ENCODE results near the gene TK1. TPM values are rescaled to one million over a fixed set of nuclear protein-coding genes. Genes with fewer than 3 reads are reported as not detected.

Gene TK1
- total RNA-seq, 2 donors from 2014 or later: 0.66 to 4.9 TPM

DNA sequence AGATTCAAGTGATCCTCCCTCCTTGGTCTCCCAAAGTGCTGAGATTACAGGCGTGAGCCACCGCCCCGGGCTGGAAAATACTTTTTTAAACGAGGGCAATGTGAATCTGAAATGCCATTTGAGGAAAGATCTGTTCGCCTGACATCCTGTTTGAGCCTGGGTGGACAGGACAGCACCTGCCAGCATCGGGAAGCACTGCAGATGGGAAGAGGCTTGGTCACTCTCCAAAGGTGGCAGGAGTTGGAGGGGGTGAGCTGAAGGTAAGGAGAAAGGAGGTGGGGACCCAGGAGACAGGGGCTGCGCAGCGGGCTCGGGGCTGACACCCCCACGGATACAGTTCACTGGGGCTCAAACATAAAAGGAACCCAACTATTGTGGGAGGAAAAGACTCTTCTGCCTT, 23.3 kb upstream of the TK1 start:
- peaks cover 9% of the 10 kb centered on the region for H3K4me1 ChIP-seq
- H3K9me3 ChIP-seq: no peaks in the 10 kb centered on the region
- H3K27ac ChIP-seq: no peak overlapping the region
- H3K36me3 ChIP-seq (replicated peaks in 1 of 2; ENCODE audit: insufficient read depth in 1 of 2, low read depth in 2 of 2): peaks cover 0 to under 1% of the 10 kb centered on the region in 2 donors
- no peak overlapping the region for H3K4me3 ChIP-seq
- TF ChIP-seq POLR2A (IDR thresholded peaks at IDR 0.05): no peak
- TF ChIP-seq, protein P1, sequence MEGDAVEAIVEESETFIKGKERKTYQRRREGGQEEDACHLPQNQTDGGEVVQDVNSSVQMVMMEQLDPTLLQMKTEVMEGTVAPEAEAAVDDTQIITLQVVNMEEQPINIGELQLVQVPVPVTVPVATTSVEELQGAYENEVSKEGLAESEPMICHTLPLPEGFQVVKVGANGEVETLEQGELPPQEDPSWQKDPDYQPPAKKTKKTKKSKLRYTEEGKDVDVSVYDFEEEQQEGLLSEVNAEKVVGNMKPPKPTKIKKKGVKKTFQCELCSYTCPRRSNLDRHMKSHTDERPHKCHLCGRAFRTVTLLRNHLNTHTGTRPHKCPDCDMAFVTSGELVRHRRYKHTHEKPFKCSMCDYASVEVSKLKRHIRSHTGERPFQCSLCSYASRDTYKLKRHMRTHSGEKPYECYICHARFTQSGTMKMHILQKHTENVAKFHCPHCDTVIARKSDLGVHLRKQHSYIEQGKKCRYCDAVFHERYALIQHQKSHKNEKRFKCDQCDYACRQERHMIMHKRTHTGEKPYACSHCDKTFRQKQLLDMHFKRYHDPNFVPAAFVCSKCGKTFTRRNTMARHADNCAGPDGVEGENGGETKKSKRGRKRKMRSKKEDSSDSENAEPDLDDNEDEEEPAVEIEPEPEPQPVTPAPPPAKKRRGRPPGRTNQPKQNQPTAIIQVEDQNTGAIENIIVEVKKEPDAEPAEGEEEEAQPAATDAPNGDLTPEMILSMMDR (IDR thresholded peaks at IDR 0.05): no peak
- WGBS, 2 donors: 69 to 75% methylated on average over 10 of the region's 10 CpGs
- ATAC-seq (no peak), DNase-seq (no peak)
- intact Hi-C loops (cut with DNase I): no loop called here
- no peaks in the 10 kb centered on the region for H3K27me3 ChIP-seq

DNA sequence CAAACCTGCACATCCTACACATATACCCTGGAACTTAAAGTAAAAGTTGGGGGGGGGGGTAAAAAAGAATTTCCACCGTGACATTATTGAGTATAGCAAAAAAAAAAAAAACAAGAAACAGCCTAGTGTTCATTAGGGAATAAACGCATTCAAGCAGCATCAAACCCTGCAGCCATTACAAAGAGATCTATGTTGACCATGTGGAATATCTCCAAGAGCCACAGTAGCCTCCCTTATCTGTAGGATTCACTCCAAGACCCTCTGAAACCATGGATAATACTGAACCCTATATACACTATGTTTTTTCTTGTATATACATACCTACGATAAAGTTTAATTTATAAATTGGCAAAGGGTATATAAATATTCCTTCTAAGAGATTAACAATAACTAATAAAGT, 21.6 kb upstream of the TK1 start:
- Histone ChIP-seq H3K4me1 (no peaks in the 10 kb centered on the region), H3K9me3 (no peaks in the 10 kb centered on the region), H3K27me3 (no peaks in the 10 kb centered on the region), H3K27ac (no peak overlapping the region), H3K4me3 (no peak overlapping the region), H3K36me3 (replicated peaks in 1 of 2; ENCODE audit: insufficient read depth in 1 of 2, low read depth in 2 of 2) (peaks cover 0 to 8% of the 10 kb centered on the region in 2 donors)
- 64 to 68% methylated on average over 3 of the region's 3 CpGs for WGBS, 2 donors
- no peak for DNase-seq
- no peak for ATAC-seq
- intact Hi-C loops (cut with DNase I): no loop called here
- TF ChIP-seq, protein P1 (IDR thresholded peaks at IDR 0.05): no peak
- TF ChIP-seq POLR2A (IDR thresholded peaks at IDR 0.05): no peak

DNA sequence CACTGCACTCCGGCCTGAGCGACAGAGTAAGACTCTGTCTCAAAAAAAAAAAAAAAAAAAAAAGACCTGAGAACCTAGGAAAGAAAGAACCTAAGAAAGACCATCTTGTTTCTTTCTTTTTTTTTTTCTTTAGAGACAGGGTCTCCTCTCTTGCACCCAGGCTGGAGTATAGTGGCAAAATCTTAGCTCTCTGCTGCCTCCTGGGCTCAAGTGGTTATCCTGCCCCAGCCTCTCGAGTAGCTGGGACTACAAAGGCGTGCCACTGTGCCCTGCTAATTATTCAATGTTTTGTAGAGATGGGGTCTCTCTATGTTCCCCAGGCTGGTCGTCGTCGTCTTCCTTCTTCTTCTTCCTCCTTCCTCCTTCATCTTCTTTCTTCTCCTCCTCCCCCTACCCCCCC, 19.4 kb upstream of the TK1 start:
- ATAC-seq (no peak), DNase-seq (no peak)
- H3K4me1 ChIP-seq: no peaks in the 10 kb centered on the region
- H3K4me3 ChIP-seq: no peak overlapping the region
- intact Hi-C loops (cut with DNase I): no loop called here
- peaks cover 0 to 10% of the 10 kb centered on the region in 2 donors for H3K36me3 ChIP-seq (replicated peaks in 1 of 2; ENCODE audit: insufficient read depth in 1 of 2, low read depth in 2 of 2)
- H3K9me3 ChIP-seq: no peaks in the 10 kb centered on the region
- no peak overlapping the region for H3K27ac ChIP-seq
- H3K27me3 ChIP-seq: no peaks in the 10 kb centered on the region
- TF ChIP-seq, protein P1 (IDR thresholded peaks at IDR 0.05): no peak
- TF ChIP-seq POLR2A (IDR thresholded peaks at IDR 0.05): no peak
- WGBS, 2 donors: 84% methylated on average over 7 of the region's 7 CpGs

DNA sequence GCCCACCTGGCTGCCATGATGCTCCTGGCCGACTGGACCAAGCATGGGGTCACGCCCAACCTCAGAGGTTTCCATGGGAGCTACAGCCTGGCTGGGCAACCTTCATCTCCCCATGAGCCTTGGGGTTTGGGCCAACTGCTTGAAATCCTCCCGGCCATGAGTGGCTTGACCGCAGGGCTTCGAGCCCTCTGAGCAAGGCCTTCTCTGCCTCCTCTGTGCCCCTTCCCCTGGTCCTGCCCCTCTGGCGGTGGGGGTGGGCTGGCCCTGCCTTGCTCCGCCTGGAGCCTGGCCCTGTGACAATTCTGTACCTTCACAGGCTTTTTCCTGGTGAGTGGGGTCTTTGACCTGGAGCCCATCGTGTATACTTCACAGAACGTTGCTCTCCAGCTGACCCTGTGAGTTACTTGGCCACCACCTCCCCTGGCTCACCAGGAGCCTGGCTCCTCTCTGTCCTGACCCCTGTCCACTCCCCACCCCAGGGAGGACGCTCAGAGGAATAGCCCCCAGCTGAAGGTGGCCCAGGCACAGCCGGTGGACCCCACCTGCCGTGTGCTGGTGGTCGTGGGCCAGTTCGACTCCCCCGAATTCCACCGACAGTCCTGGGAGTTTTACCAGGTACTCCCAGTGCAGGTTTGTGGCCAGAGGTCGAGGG, 18.4 kb upstream of the TK1 start:
- Histone ChIP-seq H3K36me3 (replicated peaks in 1 of 2; ENCODE audit: insufficient read depth in 1 of 2, low read depth in 2 of 2) (peaks cover 0 to 10% of the 10 kb centered on the region in 2 donors), H3K27ac (no peak overlapping the region), H3K27me3 (no peaks in the 10 kb centered on the region), H3K4me1 (peaks cover 4% of the 10 kb centered on the region), H3K9me3 (no peaks in the 10 kb centered on the region), H3K4me3 (no peak overlapping the region)
- intact Hi-C loops (cut with DNase I): no loop called here
- no peak for TF ChIP-seq POLR2A (IDR thresholded peaks at IDR 0.05)
- TF ChIP-seq, protein P1 (IDR thresholded peaks at IDR 0.05): no peak
- 88 to 94% methylated on average over 9 to 17 of the region's 17 CpGs for WGBS, 2 donors
- no peak for ATAC-seq
- DNase-seq: no peak

Measured in body of pancreas (tissue), 4 donors.